Ishikawa (cell line): ENCODE measurements around the gene AGAP1.

Experiments
- CEBPB ChIP-seq: IDR thresholded peaks from 2 replicates; pipeline ENCODE4 v1.6.1; 2012
- CREB1 ChIP-seq: IDR thresholded peaks from 2 replicates; pipeline ENCODE4 v1.6.1; 2012; ENCODE audit warnings: low read depth
- EGR1 ChIP-seq: IDR thresholded peaks from 2 replicates; pipeline ENCODE4 v1.6.1; 2012
- EP300 ChIP-seq: IDR thresholded peaks from 2 replicates; pipeline ENCODE4 v1.6.1; 2012; ENCODE audit warnings: borderline replicate concordance
- FOXM1 ChIP-seq: IDR thresholded peaks from 2 replicates; pipeline ENCODE4 v1.6.1; 2012; ENCODE audit warnings: low read depth, borderline replicate concordance
- NFIC ChIP-seq: IDR thresholded peaks from 2 replicates; pipeline ENCODE4 v1.6.1; 2012
- RAD21 ChIP-seq: IDR thresholded peaks from 2 replicates; pipeline ENCODE4 v1.6.1; 2012; ENCODE audit warnings: low read depth
- TAF1 ChIP-seq: IDR thresholded peaks from 2 replicates; pipeline ENCODE4 v1.6.1; 2012; ENCODE audit warnings: low read depth, mild to moderate bottlenecking
- TCF12 ChIP-seq: IDR thresholded peaks from 2 replicates; pipeline ENCODE4 v1.6.1; 2012; ENCODE audit warnings: low read depth
- TEAD4 ChIP-seq: IDR thresholded peaks from 2 replicates; pipeline ENCODE4 v1.6.1; 2012
- YY1 ChIP-seq: IDR thresholded peaks from 2 replicates; pipeline ENCODE4 v1.6.1; 2012; ENCODE audit warnings: low read depth
- ZBTB7A ChIP-seq: IDR thresholded peaks from 2 replicates; pipeline ENCODE4 v1.6.1; 2012; ENCODE audit warnings: low read depth
- TF ChIP-seq, protein P1 (sequence below): IDR thresholded peaks from 2 replicates; pipeline ENCODE4 v1.6.1; 2012; ENCODE audit warnings: low read depth, mild to moderate bottlenecking
- TF ChIP-seq, protein P2 (sequence below): IDR thresholded peaks from 2 replicates; pipeline ENCODE4 v1.6.1; 2012
- TF ChIP-seq, protein P3 (sequence below): IDR thresholded peaks from 2 replicates; pipeline ENCODE4 v1.6.1; 2012

The AGAP1 gene

DNA sequence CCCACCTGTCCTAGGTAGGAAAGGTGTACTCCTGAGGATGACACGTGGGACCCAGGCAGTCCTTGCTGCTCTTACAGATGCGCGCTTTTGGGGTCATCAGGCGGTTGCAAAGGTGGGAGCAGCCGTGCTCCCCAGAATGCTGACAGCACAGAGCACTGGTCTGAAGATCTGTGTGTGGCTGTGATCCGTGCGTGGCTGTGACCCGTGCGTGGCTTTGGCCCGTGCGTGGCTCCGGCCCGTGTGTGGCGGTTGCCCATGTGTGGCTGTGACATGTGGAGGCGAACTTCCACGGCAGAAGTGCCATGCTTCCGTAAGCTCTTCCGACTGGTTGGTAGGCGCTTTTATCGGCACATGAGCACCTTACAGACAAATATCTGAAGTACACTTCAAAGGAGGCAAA lies 270.0 kb downstream of the AGAP1 start:
- no peak for TF ChIP-seq TAF1
- TF ChIP-seq, protein P1, sequence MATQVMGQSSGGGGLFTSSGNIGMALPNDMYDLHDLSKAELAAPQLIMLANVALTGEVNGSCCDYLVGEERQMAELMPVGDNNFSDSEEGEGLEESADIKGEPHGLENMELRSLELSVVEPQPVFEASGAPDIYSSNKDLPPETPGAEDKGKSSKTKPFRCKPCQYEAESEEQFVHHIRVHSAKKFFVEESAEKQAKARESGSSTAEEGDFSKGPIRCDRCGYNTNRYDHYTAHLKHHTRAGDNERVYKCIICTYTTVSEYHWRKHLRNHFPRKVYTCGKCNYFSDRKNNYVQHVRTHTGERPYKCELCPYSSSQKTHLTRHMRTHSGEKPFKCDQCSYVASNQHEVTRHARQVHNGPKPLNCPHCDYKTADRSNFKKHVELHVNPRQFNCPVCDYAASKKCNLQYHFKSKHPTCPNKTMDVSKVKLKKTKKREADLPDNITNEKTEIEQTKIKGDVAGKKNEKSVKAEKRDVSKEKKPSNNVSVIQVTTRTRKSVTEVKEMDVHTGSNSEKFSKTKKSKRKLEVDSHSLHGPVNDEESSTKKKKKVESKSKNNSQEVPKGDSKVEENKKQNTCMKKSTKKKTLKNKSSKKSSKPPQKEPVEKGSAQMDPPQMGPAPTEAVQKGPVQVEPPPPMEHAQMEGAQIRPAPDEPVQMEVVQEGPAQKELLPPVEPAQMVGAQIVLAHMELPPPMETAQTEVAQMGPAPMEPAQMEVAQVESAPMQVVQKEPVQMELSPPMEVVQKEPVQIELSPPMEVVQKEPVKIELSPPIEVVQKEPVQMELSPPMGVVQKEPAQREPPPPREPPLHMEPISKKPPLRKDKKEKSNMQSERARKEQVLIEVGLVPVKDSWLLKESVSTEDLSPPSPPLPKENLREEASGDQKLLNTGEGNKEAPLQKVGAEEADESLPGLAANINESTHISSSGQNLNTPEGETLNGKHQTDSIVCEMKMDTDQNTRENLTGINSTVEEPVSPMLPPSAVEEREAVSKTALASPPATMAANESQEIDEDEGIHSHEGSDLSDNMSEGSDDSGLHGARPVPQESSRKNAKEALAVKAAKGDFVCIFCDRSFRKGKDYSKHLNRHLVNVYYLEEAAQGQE: no peak
- no peak for TF ChIP-seq ZBTB7A
- TF ChIP-seq, protein P2, sequence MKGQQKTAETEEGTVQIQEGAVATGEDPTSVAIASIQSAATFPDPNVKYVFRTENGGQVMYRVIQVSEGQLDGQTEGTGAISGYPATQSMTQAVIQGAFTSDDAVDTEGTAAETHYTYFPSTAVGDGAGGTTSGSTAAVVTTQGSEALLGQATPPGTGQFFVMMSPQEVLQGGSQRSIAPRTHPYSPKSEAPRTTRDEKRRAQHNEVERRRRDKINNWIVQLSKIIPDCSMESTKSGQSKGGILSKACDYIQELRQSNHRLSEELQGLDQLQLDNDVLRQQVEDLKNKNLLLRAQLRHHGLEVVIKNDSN: no peak
- TF ChIP-seq FOXM1: no peak
- TF ChIP-seq RAD21: no peak
- TF ChIP-seq TEAD4: no peak
- no peak for TF ChIP-seq EP300
- no peak for TF ChIP-seq CEBPB
- TF ChIP-seq TCF12: no peak
- TF ChIP-seq NFIC: no peak
- no peak for TF ChIP-seq CREB1
- TF ChIP-seq EGR1: no peak
- TF ChIP-seq YY1: no peak
- TF ChIP-seq, protein P3, sequence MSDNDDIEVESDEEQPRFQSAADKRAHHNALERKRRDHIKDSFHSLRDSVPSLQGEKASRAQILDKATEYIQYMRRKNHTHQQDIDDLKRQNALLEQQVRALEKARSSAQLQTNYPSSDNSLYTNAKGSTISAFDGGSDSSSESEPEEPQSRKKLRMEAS: no peak

DNA sequence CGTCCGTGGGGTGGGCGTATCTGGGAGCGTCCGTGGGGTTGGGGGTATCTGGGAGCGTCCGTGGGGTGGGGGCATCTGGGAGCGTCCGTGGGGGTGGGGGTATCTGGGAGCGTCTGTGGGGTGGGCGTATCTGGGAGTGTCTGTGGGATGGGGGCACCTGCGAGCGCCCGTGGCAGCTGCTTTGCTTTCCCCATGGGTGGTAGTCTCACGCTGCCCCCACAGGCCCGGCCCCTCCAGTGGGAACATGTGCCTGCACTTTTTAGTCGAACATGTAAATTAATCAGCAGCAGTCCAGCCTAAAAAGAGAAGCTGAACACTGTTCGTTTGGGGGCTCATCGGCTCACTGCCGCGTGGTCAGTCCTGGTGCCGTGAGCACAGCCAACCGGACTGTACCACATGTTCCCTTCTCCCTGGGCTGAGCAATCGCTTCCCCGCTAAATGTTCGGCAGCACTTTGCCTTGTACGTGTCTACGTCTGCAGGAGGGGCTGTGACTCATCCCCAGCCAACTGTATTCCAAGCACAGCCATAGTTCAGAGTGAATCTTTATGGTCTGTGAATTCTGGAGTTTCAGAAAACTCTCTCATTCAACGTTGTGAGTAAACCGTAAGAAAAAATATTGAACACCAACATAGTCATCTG lies 271.5 kb downstream of the AGAP1 start:
- TF ChIP-seq, protein P2: peak; percentile 14; the same call in 1 of the 2 replicates
- no peak for TF ChIP-seq CEBPB
- TF ChIP-seq NFIC: no peak
- TF ChIP-seq, protein P3: peak; percentile 75

DNA sequence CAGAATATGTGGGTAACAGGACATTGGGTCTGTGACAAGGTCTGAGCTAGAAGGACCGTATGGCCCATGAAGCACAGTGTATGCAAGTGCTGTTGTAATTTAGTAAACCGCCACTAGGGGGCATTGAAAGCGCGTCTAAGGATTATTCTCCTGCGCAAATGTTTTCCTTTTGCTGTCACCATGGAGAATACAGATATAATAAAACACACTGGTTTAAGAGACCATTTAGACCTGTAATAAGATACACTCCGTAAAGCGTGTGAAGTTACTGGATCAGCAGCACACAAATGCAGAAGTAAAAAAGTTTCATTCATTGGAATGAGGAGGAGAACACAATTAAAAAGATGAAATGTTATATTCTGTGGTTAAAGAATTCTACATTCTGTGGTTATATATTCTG lies 272.4 kb downstream of the AGAP1 start:
- TF ChIP-seq YY1: no peak
- peak; percentile 68 for TF ChIP-seq RAD21
- no peak for TF ChIP-seq CREB1
- no peak for TF ChIP-seq TEAD4
- TF ChIP-seq TCF12: no peak
- TF ChIP-seq, protein P1: no peak
- TF ChIP-seq, protein P3: no peak

DNA sequence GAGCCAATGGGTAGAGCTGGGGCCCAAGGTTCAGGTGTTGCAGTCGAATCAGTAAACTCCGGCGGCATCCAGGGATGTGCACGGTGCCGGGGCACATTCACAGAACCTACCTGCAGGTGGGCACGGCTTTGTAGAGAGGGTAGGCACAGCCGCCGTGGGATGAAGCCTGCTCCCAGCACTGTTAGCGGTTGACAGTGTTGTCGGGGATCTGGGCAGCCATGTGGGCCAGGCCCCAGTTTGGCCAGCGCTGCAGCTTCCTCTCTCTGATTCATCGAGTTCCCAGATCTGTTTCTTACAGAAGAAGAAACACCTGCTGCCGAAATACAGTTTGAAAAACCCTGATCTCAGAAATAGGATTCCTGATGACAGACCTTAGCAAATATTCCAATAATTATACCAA lies 274.8 kb downstream of the AGAP1 start:
- TF ChIP-seq YY1: no peak
- no peak for TF ChIP-seq CEBPB
- TF ChIP-seq NFIC: no peak
- no peak for TF ChIP-seq ZBTB7A
- TF ChIP-seq, protein P2: no peak

DNA sequence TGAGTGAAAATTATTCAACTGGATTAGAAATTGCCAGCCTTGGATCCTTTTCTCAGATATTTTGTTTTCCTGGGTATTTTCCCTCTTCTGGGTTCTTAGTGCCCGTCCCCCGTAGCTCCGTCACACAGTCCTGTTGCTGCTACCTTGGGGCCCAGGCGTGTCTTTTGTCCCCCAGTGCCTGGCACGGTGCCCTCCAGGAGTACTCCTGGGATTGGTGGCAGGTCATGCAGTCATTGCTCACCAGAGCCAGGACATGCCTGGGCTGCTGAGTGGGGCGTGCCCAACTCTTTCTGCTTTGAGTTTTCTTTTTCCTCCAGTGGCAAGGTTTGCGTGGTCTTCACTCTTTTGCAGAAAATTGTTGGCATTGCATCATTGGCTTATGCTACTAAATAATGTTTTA lies 275.2 kb downstream of the AGAP1 start:
- TF ChIP-seq ZBTB7A: no peak
- TF ChIP-seq NFIC: peak; percentile 49; the same call in 1 of the 2 replicates

DNA sequence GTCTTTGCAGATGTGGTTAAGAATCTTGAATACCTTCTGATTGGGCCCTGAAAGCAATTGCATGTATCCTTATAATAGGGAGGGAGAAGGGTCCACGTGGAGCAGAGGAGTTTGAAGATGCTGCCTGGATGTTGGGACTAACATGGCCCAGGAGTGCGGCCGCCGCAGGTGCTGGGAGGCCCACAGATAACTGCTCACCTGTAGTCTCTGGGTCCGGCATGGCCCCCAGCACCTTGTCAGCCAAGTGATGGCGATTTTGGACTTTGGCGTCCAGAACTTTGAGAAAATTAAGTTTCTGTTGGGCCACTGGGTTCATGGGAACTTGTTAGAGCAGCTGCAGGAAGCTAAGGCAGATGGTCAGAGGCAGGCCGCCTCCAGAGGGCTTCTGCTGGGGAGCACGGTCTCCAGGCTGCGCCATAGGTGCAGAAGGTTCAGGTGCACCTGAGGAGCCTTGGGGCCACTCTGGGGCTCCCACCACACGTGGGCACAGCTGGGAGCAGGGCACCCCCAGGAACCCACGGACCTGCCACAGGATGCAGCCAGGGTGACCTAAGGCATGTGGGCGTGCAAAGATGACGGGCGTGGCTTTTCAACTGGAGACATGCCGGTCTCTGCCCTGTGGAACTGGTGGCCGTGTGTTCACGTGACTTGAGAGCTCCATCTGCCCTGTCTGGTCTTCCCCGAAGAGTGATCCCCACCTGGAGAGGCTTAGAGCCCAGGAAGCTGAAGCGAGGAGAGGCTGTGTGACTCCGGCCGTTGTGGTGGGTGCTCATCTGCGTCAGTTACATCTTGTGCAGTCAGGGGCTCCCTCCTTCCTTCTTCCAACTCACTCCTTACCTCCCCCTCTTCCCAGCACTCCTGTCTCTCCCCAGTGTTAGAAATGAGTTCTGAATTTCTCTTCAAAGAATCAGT lies 277.3 kb downstream of the AGAP1 start:
- TF ChIP-seq ZBTB7A: no peak
- TF ChIP-seq RAD21: no peak
- no peak for TF ChIP-seq FOXM1
- TF ChIP-seq, protein P3: no peak
- no peak for TF ChIP-seq EGR1
- no peak for TF ChIP-seq YY1
- TF ChIP-seq TAF1: no peak
- TF ChIP-seq, protein P2: no peak
- no peak for TF ChIP-seq EP300
- TF ChIP-seq, protein P1: no peak
- TF ChIP-seq TEAD4: no peak
- no peak for TF ChIP-seq NFIC
- no peak for TF ChIP-seq TCF12
- no peak for TF ChIP-seq CEBPB
